H9 (cell line): ENCODE results near the gene GBP4. TPM values are rescaled to one million over a fixed set of nuclear protein-coding genes. Genes with fewer than 3 reads are reported as not detected.

Experiments
- DNase-seq: peaks from one replicate; pipeline ENCODE4 v3.0.0-alpha.2; 2017
- H2AFZ ChIP-seq: one replicate; pipeline ENCODE4 v1.6.1; 2013; ENCODE audit warnings: mild to moderate bottlenecking, low read length, control low read depth, moderate library complexity
- H2AK5ac ChIP-seq: 2 replicates; pipeline ENCODE4 v1.6.1; 2013; ENCODE audit warnings: low read length, control low read depth, mixed read lengths; ENCODE audit not compliant: insufficient read length
- H2BK120ac ChIP-seq: one replicate; pipeline ENCODE4 v1.6.1; 2013; ENCODE audit warnings: low read depth, mild to moderate bottlenecking, low read length, control low read depth, inconsistent platforms; ENCODE audit not compliant: poor library complexity, severe bottlenecking
- H2BK12ac ChIP-seq: 2 replicates; pipeline ENCODE4 v1.6.1; 2013; ENCODE audit warnings: low read length, control low read depth, mixed read lengths, low read depth; ENCODE audit not compliant: insufficient read length
- H2BK15ac ChIP-seq: 2 replicates; pipeline ENCODE4 v1.6.1; 2013; ENCODE audit warnings: low read depth, low read length, control low read depth
- H2BK20ac ChIP-seq: one replicate; pipeline ENCODE4 v1.6.1; 2013; ENCODE audit warnings: low read depth, mild to moderate bottlenecking, low read length, control low read depth, inconsistent platforms; ENCODE audit not compliant: poor library complexity, severe bottlenecking
- H2BK5ac ChIP-seq: 2 replicates; pipeline ENCODE4 v1.6.1; 2013; ENCODE audit warnings: low read length, control low read depth, mixed read lengths; ENCODE audit not compliant: insufficient read length
- H3K14ac ChIP-seq: 2 replicates; pipeline ENCODE4 v1.6.1; 2013; ENCODE audit warnings: low read length, control low read depth; ENCODE audit not compliant: insufficient read depth
- H3K18ac ChIP-seq: 2 replicates; pipeline ENCODE4 v1.6.1; 2013; ENCODE audit warnings: low read depth, mild to moderate bottlenecking, mixed read lengths, low read length, control low read depth; ENCODE audit not compliant: insufficient read length
- H3K23ac ChIP-seq: 2 replicates; pipeline ENCODE4 v1.6.1; 2013; ENCODE audit warnings: low read length, control low read depth, mixed read lengths, low read depth; ENCODE audit not compliant: insufficient read length
- H3K23me2 ChIP-seq: 2 replicates; pipeline ENCODE4 v1.6.1; 2013; ENCODE audit warnings: low read depth, mild to moderate bottlenecking, mixed read lengths, low read length, control low read depth; ENCODE audit not compliant: insufficient read length, poor library complexity, severe bottlenecking
- H3K27ac ChIP-seq: 2 replicates; pipeline ENCODE4 v1.5.1; 2013; ENCODE audit warnings: low read length, control low read depth, mixed read lengths, low read depth; ENCODE audit not compliant: insufficient read length
- H3K27me3 ChIP-seq: 2 replicates; pipeline ENCODE4 v1.6.1; 2013; ENCODE audit warnings: low read length, control low read depth, inconsistent platforms; ENCODE audit not compliant: insufficient read depth
- H3K4ac ChIP-seq: 2 replicates; pipeline ENCODE4 v1.6.1; 2013; ENCODE audit warnings: low read depth, mild to moderate bottlenecking, control low read depth, inconsistent platforms, low read length, moderate library complexity
- H3K4me1 ChIP-seq: 2 replicates; pipeline ENCODE4 v1.6.1; 2013; ENCODE audit warnings: low read length, control low read depth, inconsistent platforms; ENCODE audit not compliant: insufficient read depth
- H3K4me2 ChIP-seq: 2 replicates; pipeline ENCODE4 v1.6.1; 2013; ENCODE audit warnings: low read length, control low read depth, mixed read lengths; ENCODE audit not compliant: insufficient read length, insufficient read depth
- H3K56ac ChIP-seq: 2 replicates; pipeline ENCODE4 v1.6.1; 2013; ENCODE audit warnings: low read depth, mild to moderate bottlenecking, mixed read lengths, low read length, control low read depth; ENCODE audit not compliant: insufficient read length
- H3K79me1 ChIP-seq: 2 replicates; pipeline ENCODE4 v1.6.1; 2013; ENCODE audit warnings: low read depth, mild to moderate bottlenecking, moderate library complexity, low read length, control low read depth, inconsistent platforms; ENCODE audit not compliant: insufficient read depth, poor library complexity, severe bottlenecking
- H3K79me2 ChIP-seq: 2 replicates; pipeline ENCODE4 v1.6.1; 2013; ENCODE audit warnings: low read length, control low read depth, inconsistent platforms; ENCODE audit not compliant: insufficient read depth
- H3K9ac ChIP-seq: 2 replicates; pipeline ENCODE4 v1.6.1; 2013; ENCODE audit warnings: low read length, control low read depth, mixed read lengths; ENCODE audit not compliant: insufficient read length; ENCODE audit errors: extremely low read depth
- H3K9me3 ChIP-seq: one replicate; pipeline ENCODE4 v1.6.1; 2013; ENCODE audit warnings: low read depth, low read length, inconsistent platforms; ENCODE audit not compliant: control insufficient read depth
- H3T11ph ChIP-seq: one replicate; pipeline ENCODE4 v1.6.1; 2013; ENCODE audit warnings: mild to moderate bottlenecking, low read length, control low read depth, inconsistent platforms
- H4K20me1 ChIP-seq: one replicate; pipeline ENCODE4 v1.6.1; 2013; ENCODE audit not compliant: control insufficient read depth, insufficient read length, insufficient read depth
- H4K5ac ChIP-seq: 2 replicates; pipeline ENCODE4 v1.6.1; 2013; ENCODE audit warnings: low read depth, mild to moderate bottlenecking, mixed read lengths, low read length, control low read depth; ENCODE audit not compliant: insufficient read length
- H4K8ac ChIP-seq: replicated peaks from 2 replicates; pipeline ENCODE4 v1.6.1; 2013; ENCODE audit warnings: low read length, control low read depth, mixed read lengths, low read depth; ENCODE audit not compliant: insufficient read length
- H4K91ac ChIP-seq: 2 replicates; pipeline ENCODE4 v1.6.1; 2013; ENCODE audit warnings: low read depth, mild to moderate bottlenecking, moderate library complexity, mixed read lengths, low read length, control low read depth; ENCODE audit not compliant: insufficient read length
- H3K27ac Mint-ChIP-seq, 3 experiments: 2 replicates in 2 of 3; 3 replicates in 1 of 3; pipeline ENCODE4 v1.8.0; 2020 to 2021; ENCODE audit warnings: mixed read lengths in 3 of 3, mild to moderate bottlenecking in 1 of 3, moderate library complexity in 1 of 3
- H3K27me3 Mint-ChIP-seq: 2 replicates; pipeline ENCODE4 v1.8.0; 2021; ENCODE audit warnings: low read depth, mild to moderate bottlenecking, moderate library complexity, mixed read lengths
- H3K36me3 Mint-ChIP-seq, 3 experiments: 2 replicates in 2 of 3; 3 replicates in 1 of 3; pipeline ENCODE4 v1.8.0; 2020 to 2021; ENCODE audit warnings: low read depth in 3 of 3, mixed read lengths in 3 of 3; ENCODE audit not compliant: insufficient read depth in 1 of 3
- H3K4me1 Mint-ChIP-seq, 2 experiments: 2 replicates each; pipeline ENCODE4 v1.8.0; 2020; ENCODE audit warnings: mixed read lengths in 2 of 2
- H3K4me3 Mint-ChIP-seq, 2 experiments: 2 replicates in 1 of 2; 3 replicates in 1 of 2; pipeline ENCODE4 v1.8.0; 2020 to 2021; ENCODE audit warnings: mild to moderate bottlenecking in 2 of 2, mixed read lengths in 2 of 2, moderate library complexity in 1 of 2
- H3K9me3 Mint-ChIP-seq, 2 experiments: 2 replicates in 1 of 2; 3 replicates in 1 of 2; pipeline ENCODE4 v1.8.0; 2020; ENCODE audit warnings: mild to moderate bottlenecking in 2 of 2, mixed read lengths in 2 of 2, moderate library complexity in 1 of 2
- WGBS: extraction: QIAGEN DNeasy Blood & Tissue Kit; methylation state at CpG from one replicate; pipeline ENCODE4 v1.1.7; 2013; ENCODE audit warnings: missing lambda C conversion rate, low lambda C conversion rate, mixed read lengths; ENCODE audit not compliant: insufficient read length; ENCODE audit errors: extremely low coverage; 5-methylcytosine and 5-hydroxymethylcytosine counted together
- total RNA-seq: library from RNA; stranded (reverse); gene quantifications from 2 replicates; pipeline ENCODE4 v1.2.1, GENCODE V29; 2021
- TF ChIP-seq, protein P1 (sequence below): fragments of 200-600 bp; sonication (generic); conservative IDR thresholded peaks from 3 replicates; pipeline ENCODE4 v1.8.0; 2021; ENCODE audit warnings: antibody characterized with exemption, mild to moderate bottlenecking

GBP4 gene
- total RNA-seq, 1 experiment from 2014 or later, result not detected

DNA sequence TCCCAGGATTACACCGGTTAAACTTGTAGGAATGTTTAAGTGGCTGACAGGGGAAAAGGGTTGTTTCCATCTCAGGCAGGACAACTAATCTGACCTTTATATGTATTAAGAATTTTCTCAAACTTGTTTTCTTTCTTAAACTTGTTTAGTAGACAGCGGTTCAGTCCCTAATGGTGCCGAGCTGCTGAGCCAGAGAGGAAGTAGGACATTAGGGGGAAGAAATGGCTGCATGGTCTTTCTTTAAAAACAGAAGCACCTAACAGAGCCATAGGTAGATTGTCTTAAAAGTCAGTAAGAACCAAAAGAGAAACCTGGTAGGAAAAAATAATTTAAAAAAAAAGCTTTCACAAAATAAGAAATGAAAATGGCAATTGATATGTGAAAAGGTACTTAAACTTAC lies 3.3 kb downstream of the GBP4 start:
- H3K4ac ChIP-seq, result no peak overlapping the region
- no peak overlapping the region for H2AK5ac ChIP-seq
- H3K4me2 ChIP-seq, result no peak overlapping the region
- H3K23ac ChIP-seq, result no peak overlapping the region
- no peak overlapping the region for H3T11ph ChIP-seq
- no peak overlapping the region for H2AFZ ChIP-seq
- no peak overlapping the region for H3K18ac ChIP-seq
- no peak overlapping the region for H2BK5ac ChIP-seq
- H3K4me1 ChIP-seq, result no peaks in the 10 kb centered on the region
- H3K56ac ChIP-seq, result no peak overlapping the region
- no peak overlapping the region for H3K27ac Mint-ChIP-seq
- H2BK20ac ChIP-seq, result no peak overlapping the region
- peaks cover 4 to 9% of the 10 kb centered on the region in 2 experiments; a peak in 1 of 4 replicates for H3K4me1 Mint-ChIP-seq
- H3K27me3 ChIP-seq, result no peaks in the 10 kb centered on the region
- no peak overlapping the region for H4K91ac ChIP-seq
- H3K79me2 ChIP-seq, result no peaks in the 10 kb centered on the region
- no peak overlapping the region for H4K8ac ChIP-seq
- H3K23me2 ChIP-seq, result no peaks in the 10 kb centered on the region
- no peak overlapping the region for H3K9ac ChIP-seq
- no peak overlapping the region for H3K27ac ChIP-seq
- TF ChIP-seq, protein P1, sequence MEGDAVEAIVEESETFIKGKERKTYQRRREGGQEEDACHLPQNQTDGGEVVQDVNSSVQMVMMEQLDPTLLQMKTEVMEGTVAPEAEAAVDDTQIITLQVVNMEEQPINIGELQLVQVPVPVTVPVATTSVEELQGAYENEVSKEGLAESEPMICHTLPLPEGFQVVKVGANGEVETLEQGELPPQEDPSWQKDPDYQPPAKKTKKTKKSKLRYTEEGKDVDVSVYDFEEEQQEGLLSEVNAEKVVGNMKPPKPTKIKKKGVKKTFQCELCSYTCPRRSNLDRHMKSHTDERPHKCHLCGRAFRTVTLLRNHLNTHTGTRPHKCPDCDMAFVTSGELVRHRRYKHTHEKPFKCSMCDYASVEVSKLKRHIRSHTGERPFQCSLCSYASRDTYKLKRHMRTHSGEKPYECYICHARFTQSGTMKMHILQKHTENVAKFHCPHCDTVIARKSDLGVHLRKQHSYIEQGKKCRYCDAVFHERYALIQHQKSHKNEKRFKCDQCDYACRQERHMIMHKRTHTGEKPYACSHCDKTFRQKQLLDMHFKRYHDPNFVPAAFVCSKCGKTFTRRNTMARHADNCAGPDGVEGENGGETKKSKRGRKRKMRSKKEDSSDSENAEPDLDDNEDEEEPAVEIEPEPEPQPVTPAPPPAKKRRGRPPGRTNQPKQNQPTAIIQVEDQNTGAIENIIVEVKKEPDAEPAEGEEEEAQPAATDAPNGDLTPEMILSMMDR, result no peak
- H3K27me3 Mint-ChIP-seq, result no peaks in the 10 kb centered on the region
- H3K79me1 ChIP-seq, result no peaks in the 10 kb centered on the region
- H3K4me3 Mint-ChIP-seq, result no peak overlapping the region
- no peak overlapping the region for H4K5ac ChIP-seq
- no peaks in the 10 kb centered on the region for H3K9me3 ChIP-seq
- no peaks in the 10 kb centered on the region for H4K20me1 ChIP-seq
- H2BK120ac ChIP-seq, result no peak overlapping the region
- no peak overlapping the region for H2BK12ac ChIP-seq
- no peak for DNase-seq
- no peaks in the 10 kb centered on the region for H3K36me3 Mint-ChIP-seq
- no peaks in the 10 kb centered on the region for H3K9me3 Mint-ChIP-seq
- H3K14ac ChIP-seq, result no peak overlapping the region
- H2BK15ac ChIP-seq, result no peak overlapping the region
- no CpG with 5 or more reads among the region's 3 CpGs for WGBS
